CD4-positive, alpha-beta T cell treated with Interleukin-10 for 1 hour (primary cell): ENCODE data around the gene CRISPLD2.
"Not testable (repeated sequence)": the region's sequence is repeated elsewhere in the genome, so short reads cannot be mapped to it uniquely, and the experiment has no call there.

Experiments
- DNase-seq: peaks from one replicate; pipeline ENCODE4 v3.0.0-alpha.2; 2020

Gene CRISPLD2

GRCh38 chr16:84862804-84863480 lies 43.2 kb downstream of the CRISPLD2 start:
- DNase-seq = no peak

- no peak for DNase-seq
These were observed 43.7 kb downstream of the CRISPLD2 start for GRCh38 chr16:84863481-84863814.

GRCh38 chr16:84864326-84864955 lies 44.7 kb downstream of the CRISPLD2 start:
- DNase-seq = no peak

GRCh38 chr16:84867696-84868095 lies 47.9 kb downstream of the CRISPLD2 start:
- DNase-seq = no peak

- no peak for DNase-seq
These were observed 48.5 kb downstream of the CRISPLD2 start for GRCh38 chr16:84868328-84868727.

GRCh38 chr16:84868829-84869472 lies 49.2 kb downstream of the CRISPLD2 start:
- DNase-seq = no peak

GRCh38 chr16:84869473-84869845 lies 49.7 kb downstream of the CRISPLD2 start:
- DNase-seq = no peak

GRCh38 chr16:84872971-84873370 lies 53.2 kb downstream of the CRISPLD2 start:
- not testable (repeated sequence) for DNase-seq

- no peak for DNase-seq
These were observed 54.2 kb downstream of the CRISPLD2 start for GRCh38 chr16:84874004-84874435.

GRCh38 chr16:84874553-84874952 lies 54.8 kb downstream of the CRISPLD2 start:
- DNase-seq = no peak

GRCh38 chr16:84874983-84875382 lies 55.2 kb downstream of the CRISPLD2 start:
- DNase-seq = no peak

GRCh38 chr16:84875846-84876245 lies 56.1 kb downstream of the CRISPLD2 start:
- DNase-seq = no peak

- DNase-seq = no peak
These were observed 57.3 kb downstream of the CRISPLD2 start for GRCh38 chr16:84876873-84877606.

- no peak for DNase-seq
These were observed 59.0 kb downstream of the CRISPLD2 start for GRCh38 chr16:84878770-84879169.

GRCh38 chr16:84879569-84880487 lies 60.0 kb downstream of the CRISPLD2 start:
- no peak for DNase-seq

- no peak for DNase-seq
These were observed 62.1 kb downstream of the CRISPLD2 start for GRCh38 chr16:84881702-84882521.

- DNase-seq = no peak
These were observed 63.5 kb downstream of the CRISPLD2 start for GRCh38 chr16:84883301-84883700.

GRCh38 chr16:84884246-84884595 lies 64.4 kb downstream of the CRISPLD2 start:
- DNase-seq = no peak

- DNase-seq = no peak
These were observed 65.0 kb downstream of the CRISPLD2 start for GRCh38 chr16:84884596-84885341.

GRCh38 chr16:84885342-84885910 lies 65.6 kb downstream of the CRISPLD2 start:
- DNase-seq = no peak
